Measurements from ENCODE around the gene LCNL1. TPM values are rescaled to one million over a fixed set of nuclear protein-coding genes. Genes with fewer than 3 reads are reported as not detected.

LCNL1 gene
- total RNA-seq (not detected), polyA plus RNA-seq (not detected)

DNA sequence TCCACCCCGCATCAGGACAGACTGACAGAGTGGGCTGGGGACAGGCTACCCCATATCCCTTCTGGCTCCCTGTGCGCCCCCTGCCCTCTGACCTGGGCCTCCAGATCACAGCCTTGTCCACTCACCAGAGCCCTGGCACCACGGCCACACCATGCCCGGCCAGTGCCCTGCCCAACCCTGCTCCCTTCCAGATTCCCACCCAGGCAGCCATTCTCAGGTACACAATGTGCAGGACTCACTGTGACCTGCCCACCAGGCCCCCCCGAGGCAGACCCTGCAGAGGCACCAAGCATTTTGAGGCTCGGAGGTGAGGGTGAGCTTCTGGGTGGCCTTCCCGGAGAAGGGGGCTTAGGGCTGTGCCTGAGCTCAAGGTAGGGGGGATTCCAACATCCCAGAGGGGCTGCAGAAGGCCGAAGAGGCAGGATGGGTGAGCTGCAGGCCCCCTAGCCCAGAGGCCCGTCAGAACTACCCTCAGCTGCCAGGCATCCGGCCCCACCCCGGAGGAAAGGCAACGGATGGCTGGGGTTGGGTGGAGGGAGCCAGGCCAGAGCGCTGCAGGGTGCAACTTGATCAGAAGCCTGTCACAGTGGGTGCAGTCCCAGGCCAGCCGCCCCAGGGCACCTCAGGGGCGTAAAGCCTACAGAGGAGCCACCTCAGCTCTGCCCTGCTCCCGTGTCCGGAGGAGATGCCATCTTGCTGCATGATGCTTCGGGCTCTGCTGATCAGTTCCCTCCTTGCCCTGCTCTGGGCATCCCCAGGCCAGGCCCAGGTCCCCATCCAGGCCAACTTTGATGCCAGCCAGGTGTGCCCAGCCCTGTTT lies at the start of gene LCNL1:
Gene LCNL1 (plus strand): TSS at position 762 of the 820 bp plus-strand sequence. CDS start 594 bp downstream, outside the sequence.
- Histone ChIP-seq H3K36me3 (ENCODE audit: control insufficient read depth, insufficient read depth, low read length) (no peaks in the 10 kb centered on the region), H3K27me3 (ENCODE audit: control insufficient read depth, insufficient read depth, low read length) (peaks cover 7% of the 10 kb centered on the region), H3K4me3 (ENCODE audit: low read depth, low read length) (no peak within 1 kb of the TSS), H3K4me1 (ENCODE audit: control insufficient read depth, insufficient read depth, low read length, poor library complexity, severe bottlenecking) (peaks cover 13% of the 10 kb centered on the region), H3K27ac (ENCODE audit: insufficient read depth, low read length, poor library complexity, severe bottlenecking) (no peak within 1 kb of the TSS), H3K9me3 (ENCODE audit: control insufficient read depth in 2 of 2, low read length in 2 of 2) (no peaks in the 10 kb centered on the region)
- no peaks in the 10 kb centered on the region for H3K9me3 Mint-ChIP-seq
- peaks cover 3% of the 10 kb centered on the region for H3K36me3 Mint-ChIP-seq
- peaks cover 0 to 13% (median 3%) of the 10 kb centered on the region in 4 donors for H3K4me1 Mint-ChIP-seq
- H3K4me3 Mint-ChIP-seq = peak within 1 kb of the TSS in 2 of 4 donors; percentile 19 to 40
- H3K27ac Mint-ChIP-seq = peak within 1 kb of the TSS in 2 of 3 donors; percentile 12 to 42
- no peak for DNase-seq
- no peak for ATAC-seq (ENCODE audit: low read depth in 2 of 2)
- H3K27me3 Mint-ChIP-seq = peaks cover 37% of the 10 kb centered on the region

DNA sequence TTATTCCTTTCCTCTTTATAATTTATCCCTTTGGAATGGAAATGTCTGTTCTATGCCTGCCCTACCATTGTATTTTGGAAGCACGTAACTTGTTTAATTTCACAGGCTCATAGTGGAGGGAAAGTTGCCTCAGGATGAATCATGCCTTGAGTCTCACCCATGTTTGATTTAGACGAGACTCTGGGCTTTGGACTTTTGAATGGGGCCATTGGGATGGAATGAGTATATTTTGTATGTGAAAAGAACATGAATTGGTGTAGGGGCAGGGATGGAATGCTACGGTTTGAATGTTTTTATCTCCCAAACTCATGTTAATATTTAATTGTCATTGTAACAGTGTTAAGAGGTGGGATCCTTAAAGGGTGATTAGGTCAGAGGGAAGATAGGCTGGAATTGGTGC lies 48.5 kb upstream of the LCNL1 start:
- no peaks in the 10 kb centered on the region for H3K27me3 ChIP-seq (ENCODE audit: control insufficient read depth, insufficient read depth, low read length)
- no peaks in the 10 kb centered on the region for H3K4me1 ChIP-seq (ENCODE audit: control insufficient read depth, insufficient read depth, low read length, poor library complexity, severe bottlenecking)
- ATAC-seq (ENCODE audit: low read depth in 2 of 2) = no peak
- Mint-ChIP-seq H3K4me3 (no peak overlapping the region), H3K9me3 (peaks cover 0 to 3% (median 0%) of the 10 kb centered on the region in 7 donors), H3K36me3 (peaks cover 18% of the 10 kb centered on the region), H3K27me3 (no peaks in the 10 kb centered on the region), H3K4me1 (peaks cover 0 to 7% (median 3%) of the 10 kb centered on the region in 4 donors), H3K27ac (peak overlapping the region in 1 of 3 donors; percentile 63)
- H3K9me3 ChIP-seq (ENCODE audit: control insufficient read depth in 2 of 2, low read length in 2 of 2) = no peaks in the 10 kb centered on the region
- no peak for DNase-seq
- no peak overlapping the region for H3K4me3 ChIP-seq (ENCODE audit: low read depth, low read length)
- H3K27ac ChIP-seq (ENCODE audit: insufficient read depth, low read length, poor library complexity, severe bottlenecking) = no peak overlapping the region
- H3K36me3 ChIP-seq (ENCODE audit: control insufficient read depth, insufficient read depth, low read length) = no peaks in the 10 kb centered on the region

DNA sequence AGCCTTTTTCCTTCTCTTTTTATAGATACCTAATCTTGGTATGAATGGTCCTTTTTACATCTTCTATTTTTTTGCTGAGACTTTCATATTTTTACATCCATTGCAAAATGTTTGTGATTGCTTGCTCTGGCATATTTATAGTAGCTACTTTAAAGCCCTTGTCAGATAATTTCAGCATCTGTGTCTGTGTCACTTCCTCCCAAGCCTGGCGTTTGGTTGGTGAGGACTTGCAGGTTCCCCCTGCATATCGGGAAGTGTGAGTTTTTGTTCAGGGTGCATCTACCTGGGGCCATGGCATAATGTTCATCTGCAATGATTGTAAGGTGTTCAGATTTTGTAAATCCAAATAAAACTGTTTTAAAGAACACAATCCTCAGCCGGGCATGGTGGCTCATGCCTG lies 47.1 kb upstream of the LCNL1 start:
- Mint-ChIP-seq H3K36me3 (peaks cover 20% of the 10 kb centered on the region), H3K4me3 (no peak overlapping the region), H3K27me3 (no peaks in the 10 kb centered on the region), H3K4me1 (peaks cover 0 to 9% (median 3%) of the 10 kb centered on the region in 4 donors), H3K9me3 (peaks cover 0 to 3% (median 0%) of the 10 kb centered on the region in 7 donors), H3K27ac (no peak overlapping the region)
- H3K4me3 ChIP-seq (ENCODE audit: low read depth, low read length) = no peak overlapping the region
- DNase-seq = no peak
- peaks cover 9% of the 10 kb centered on the region for H3K36me3 ChIP-seq (ENCODE audit: control insufficient read depth, insufficient read depth, low read length)
- no peaks in the 10 kb centered on the region for H3K9me3 ChIP-seq (ENCODE audit: control insufficient read depth in 2 of 2, low read length in 2 of 2)
- ATAC-seq (ENCODE audit: low read depth in 2 of 2) = no peak
- no peak overlapping the region for H3K27ac ChIP-seq (ENCODE audit: insufficient read depth, low read length, poor library complexity, severe bottlenecking)
- no peaks in the 10 kb centered on the region for H3K27me3 ChIP-seq (ENCODE audit: control insufficient read depth, insufficient read depth, low read length)
- H3K4me1 ChIP-seq (ENCODE audit: control insufficient read depth, insufficient read depth, low read length, poor library complexity, severe bottlenecking) = no peaks in the 10 kb centered on the region

DNA sequence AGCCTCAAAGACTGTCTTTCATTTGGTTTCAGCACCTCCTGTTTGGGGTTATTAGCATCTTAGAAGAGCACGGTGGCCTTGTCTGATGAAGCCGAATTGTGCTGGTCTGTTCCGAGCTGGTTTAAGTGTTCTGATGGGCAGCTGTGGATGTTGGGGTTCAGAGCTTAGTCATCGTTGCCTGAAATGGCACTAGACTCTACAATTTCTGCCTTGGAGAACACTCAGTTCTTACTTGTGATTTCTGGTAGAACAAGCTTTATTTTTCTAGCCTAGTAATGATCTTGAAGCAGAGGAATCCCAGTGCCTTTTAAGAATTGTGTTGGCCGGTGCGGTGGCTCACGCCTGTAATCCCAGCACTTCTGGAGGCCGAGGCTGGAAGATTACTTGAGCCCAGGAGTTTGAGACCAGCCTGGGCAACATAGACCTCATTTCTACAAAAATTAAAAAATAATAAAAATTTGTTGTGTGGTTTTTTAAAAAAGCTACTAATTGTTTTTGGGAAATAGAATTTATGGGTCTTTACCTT lies 46.1 kb upstream of the LCNL1 start:
- Histone ChIP-seq H3K27me3 (ENCODE audit: control insufficient read depth, insufficient read depth, low read length) (no peaks in the 10 kb centered on the region), H3K4me1 (ENCODE audit: control insufficient read depth, insufficient read depth, low read length, poor library complexity, severe bottlenecking) (no peaks in the 10 kb centered on the region), H3K4me3 (ENCODE audit: low read depth, low read length) (no peak overlapping the region), H3K27ac (ENCODE audit: insufficient read depth, low read length, poor library complexity, severe bottlenecking) (no peak overlapping the region), H3K9me3 (ENCODE audit: control insufficient read depth in 2 of 2, low read length in 2 of 2) (no peaks in the 10 kb centered on the region), H3K36me3 (ENCODE audit: control insufficient read depth, insufficient read depth, low read length) (peaks cover 19% of the 10 kb centered on the region)
- DNase-seq = no peak
- H3K36me3 Mint-ChIP-seq = peaks cover 20% of the 10 kb centered on the region
- H3K4me1 Mint-ChIP-seq = peaks cover 0 to 9% (median 3%) of the 10 kb centered on the region in 4 donors
- peaks cover 0 to 3% (median 0%) of the 10 kb centered on the region in 7 donors for H3K9me3 Mint-ChIP-seq
- peak overlapping the region in 1 of 4 donors; percentile 34 for H3K4me3 Mint-ChIP-seq
- H3K27ac Mint-ChIP-seq = peak overlapping the region in 1 of 3 donors; percentile 22
- no peaks in the 10 kb centered on the region for H3K27me3 Mint-ChIP-seq
- no peak for ATAC-seq (ENCODE audit: low read depth in 2 of 2)

DNA sequence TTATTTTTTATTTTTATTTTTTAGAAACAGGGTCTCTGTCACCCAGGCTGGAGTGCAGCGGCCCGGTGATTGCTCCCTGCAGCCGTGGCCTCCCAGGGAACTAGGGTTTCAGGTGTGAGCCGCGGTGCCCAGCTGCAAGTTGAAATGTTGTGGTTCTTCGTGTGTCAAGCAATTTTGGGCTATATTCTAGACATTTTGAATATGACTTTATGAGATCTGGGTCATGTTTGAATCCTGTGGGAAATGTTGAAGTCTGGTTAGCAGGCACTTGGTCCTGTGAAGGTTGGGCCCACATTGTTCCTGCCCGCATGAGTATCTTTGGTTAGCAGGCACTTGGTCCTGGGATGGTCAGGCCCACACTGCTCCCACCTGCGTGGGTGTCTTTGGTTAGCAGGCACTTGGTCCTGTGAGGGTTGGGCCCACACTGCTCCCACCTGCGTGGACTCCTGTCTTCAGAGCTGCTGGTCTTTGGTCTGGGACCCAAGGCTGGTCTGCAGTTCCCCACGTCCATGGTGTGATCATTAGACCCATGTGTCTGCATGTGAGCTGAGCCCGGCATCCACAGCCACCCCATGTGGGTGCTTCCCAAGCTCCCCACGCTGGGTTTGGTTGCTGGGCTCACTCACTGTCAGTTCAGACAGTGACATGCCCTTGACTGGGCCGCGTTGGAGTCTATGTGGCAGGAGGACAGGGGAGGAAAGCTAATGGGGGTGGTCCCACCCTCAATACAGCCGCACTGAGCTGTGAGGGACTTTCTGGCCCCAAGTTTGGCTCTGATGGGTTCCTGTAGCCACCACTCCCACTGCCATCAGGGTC lies 45.4 kb upstream of the LCNL1 start:
- H3K4me3 ChIP-seq (ENCODE audit: low read depth, low read length) = no peak overlapping the region
- ATAC-seq (ENCODE audit: low read depth in 2 of 2) = no peak
- Mint-ChIP-seq H3K4me1 (peaks cover 0 to 9% (median 3%) of the 10 kb centered on the region in 4 donors), H3K36me3 (peaks cover 20% of the 10 kb centered on the region), H3K9me3 (peaks cover 0 to 3% (median 0%) of the 10 kb centered on the region in 7 donors), H3K4me3 (peak overlapping the region in 1 of 4 donors; percentile 28), H3K27me3 (no peaks in the 10 kb centered on the region), H3K27ac (no peak overlapping the region)
- H3K27me3 ChIP-seq (ENCODE audit: control insufficient read depth, insufficient read depth, low read length) = no peaks in the 10 kb centered on the region
- peaks cover 2% of the 10 kb centered on the region for H3K4me1 ChIP-seq (ENCODE audit: control insufficient read depth, insufficient read depth, low read length, poor library complexity, severe bottlenecking)
- peaks cover 26% of the 10 kb centered on the region for H3K36me3 ChIP-seq (ENCODE audit: control insufficient read depth, insufficient read depth, low read length)
- H3K27ac ChIP-seq (ENCODE audit: insufficient read depth, low read length, poor library complexity, severe bottlenecking) = no peak overlapping the region
- no peaks in the 10 kb centered on the region for H3K9me3 ChIP-seq (ENCODE audit: control insufficient read depth in 2 of 2, low read length in 2 of 2)
- DNase-seq = no peak

DNA sequence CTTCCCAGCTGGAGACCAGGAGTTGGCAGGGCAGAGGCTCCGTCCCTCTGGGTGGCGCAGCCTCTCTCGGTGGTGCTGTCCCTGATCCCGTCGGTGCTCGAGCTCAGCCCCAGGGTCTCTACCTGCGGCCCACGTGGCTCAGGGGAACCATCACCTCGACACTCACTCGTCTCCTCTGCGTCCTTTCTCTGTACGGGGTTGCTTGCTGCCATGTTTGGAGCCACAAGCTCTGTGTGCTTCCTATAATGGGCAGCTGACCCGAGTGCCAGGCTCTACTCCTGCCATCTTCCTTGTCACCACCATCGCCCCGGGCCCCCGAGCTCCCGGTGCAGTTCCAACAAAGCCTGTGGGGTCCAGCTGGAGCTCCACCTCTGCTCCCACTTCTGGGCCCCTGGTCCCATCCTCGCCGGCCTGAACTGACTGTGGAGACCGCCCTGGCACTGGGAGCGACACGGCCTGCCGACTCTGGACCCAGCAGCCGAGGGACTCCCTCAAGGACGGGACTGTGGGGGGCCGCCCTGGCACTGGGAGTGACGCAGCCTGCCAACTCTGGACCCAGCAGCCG lies 43.3 kb upstream of the LCNL1 start:
- no peaks in the 10 kb centered on the region for H3K9me3 ChIP-seq (ENCODE audit: control insufficient read depth in 2 of 2, low read length in 2 of 2)
- H3K27me3 Mint-ChIP-seq = peaks cover under 1% of the 10 kb centered on the region
- H3K4me1 Mint-ChIP-seq = peaks cover 0 to 11% (median under 1%) of the 10 kb centered on the region in 4 donors
- H3K27ac Mint-ChIP-seq = no peak overlapping the region
- H3K4me1 ChIP-seq (ENCODE audit: control insufficient read depth, insufficient read depth, low read length, poor library complexity, severe bottlenecking) = peaks cover 17% of the 10 kb centered on the region
- H3K27ac ChIP-seq (ENCODE audit: insufficient read depth, low read length, poor library complexity, severe bottlenecking) = no peak overlapping the region
- H3K27me3 ChIP-seq (ENCODE audit: control insufficient read depth, insufficient read depth, low read length) = no peaks in the 10 kb centered on the region
- peaks cover 14% of the 10 kb centered on the region for H3K36me3 Mint-ChIP-seq
- ATAC-seq (ENCODE audit: low read depth in 2 of 2) = no peak
- H3K9me3 Mint-ChIP-seq = peaks cover 0 to 3% (median 0%) of the 10 kb centered on the region in 7 donors
- DNase-seq = no peak
- H3K36me3 ChIP-seq (ENCODE audit: control insufficient read depth, insufficient read depth, low read length) = peaks cover 30% of the 10 kb centered on the region
- H3K4me3 ChIP-seq (ENCODE audit: low read depth, low read length) = no peak overlapping the region
- peak overlapping the region in 2 of 4 donors; percentile 24 to 85 for H3K4me3 Mint-ChIP-seq

DNA sequence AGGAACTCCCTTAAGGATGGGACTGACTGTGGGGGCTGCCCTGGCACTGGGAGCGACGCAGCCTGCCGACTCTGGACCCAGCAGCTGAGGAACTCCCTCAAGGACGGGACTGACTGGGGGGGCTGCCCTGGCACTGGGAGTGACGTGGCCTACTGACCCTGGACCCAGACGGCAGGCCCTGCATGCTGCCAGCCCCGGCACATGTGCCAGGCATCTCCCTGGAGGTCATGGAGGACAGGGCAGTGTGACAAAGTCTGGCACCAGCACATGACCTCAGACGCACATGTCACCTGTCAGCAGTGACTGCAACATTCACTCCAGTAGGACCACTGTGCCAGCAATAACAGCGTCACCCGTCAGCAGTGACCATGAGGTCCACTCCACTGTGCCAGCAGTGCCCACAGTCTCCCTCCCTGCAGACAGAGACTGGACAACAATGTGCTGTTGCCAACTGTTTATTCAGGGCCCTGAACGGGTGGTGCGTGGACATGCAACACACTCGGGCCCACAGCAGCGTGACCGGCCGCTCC lies 42.7 kb upstream of the LCNL1 start:
- H3K4me3 ChIP-seq (ENCODE audit: low read depth, low read length) = no peak overlapping the region
- Mint-ChIP-seq H3K4me3 (peak overlapping the region in 2 of 4 donors; percentile 13 to 26), H3K27ac (no peak overlapping the region), H3K27me3 (peaks cover 5% of the 10 kb centered on the region), H3K36me3 (peaks cover 14% of the 10 kb centered on the region), H3K4me1 (peaks cover 0 to 15% (median 3%) of the 10 kb centered on the region in 4 donors), H3K9me3 (peaks cover 0 to 3% (median 0%) of the 10 kb centered on the region in 7 donors)
- H3K4me1 ChIP-seq (ENCODE audit: control insufficient read depth, insufficient read depth, low read length, poor library complexity, severe bottlenecking) = peaks cover 21% of the 10 kb centered on the region
- peaks cover 30% of the 10 kb centered on the region for H3K36me3 ChIP-seq (ENCODE audit: control insufficient read depth, insufficient read depth, low read length)
- H3K27me3 ChIP-seq (ENCODE audit: control insufficient read depth, insufficient read depth, low read length) = no peaks in the 10 kb centered on the region
- no peaks in the 10 kb centered on the region for H3K9me3 ChIP-seq (ENCODE audit: control insufficient read depth in 2 of 2, low read length in 2 of 2)
- no peak for ATAC-seq (ENCODE audit: low read depth in 2 of 2)
- H3K27ac ChIP-seq (ENCODE audit: insufficient read depth, low read length, poor library complexity, severe bottlenecking) = no peak overlapping the region
- no peak for DNase-seq
